ENCODE results near the gene RSBN1L.
"Not testable (repeated sequence)": the region's sequence is repeated elsewhere in the genome, so short reads cannot be mapped to it uniquely, and the experiment has no call there.

The RSBN1L gene

DNA sequence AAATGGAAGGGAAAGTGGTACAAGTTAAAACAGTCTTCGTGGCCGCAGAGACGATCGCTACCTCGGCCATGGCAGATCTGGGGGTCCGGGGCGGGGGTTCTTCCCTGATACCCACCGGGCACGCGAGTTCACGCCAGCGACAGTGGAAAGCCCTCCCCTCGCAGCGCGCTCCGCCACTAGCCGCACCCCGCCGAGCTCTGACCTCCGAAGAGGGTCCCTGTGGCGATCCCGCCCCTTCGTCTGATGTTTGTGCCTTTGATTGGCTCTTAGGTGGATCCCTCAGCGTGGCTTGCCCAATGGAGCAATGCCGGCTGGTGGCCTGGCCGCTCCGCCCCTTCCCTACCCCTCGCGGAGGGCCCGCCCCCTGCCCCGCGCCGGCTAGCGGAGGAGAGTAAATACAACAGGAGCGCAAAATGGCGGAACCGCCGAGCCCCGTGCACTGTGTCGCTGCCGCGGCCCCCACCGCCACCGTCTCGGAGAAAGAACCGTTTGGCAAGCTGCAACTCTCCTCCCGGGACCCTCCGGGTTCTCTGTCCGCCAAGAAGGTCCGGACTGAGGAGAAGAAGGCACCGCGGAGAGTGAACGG lies at the start of gene RSBN1L:
TSS of gene RSBN1L (plus strand) at position 403 of the 586 bp plus-strand sequence. CDS start at position 414, 11 bp downstream.
- DNase-seq: peak; percentile 93

DNA sequence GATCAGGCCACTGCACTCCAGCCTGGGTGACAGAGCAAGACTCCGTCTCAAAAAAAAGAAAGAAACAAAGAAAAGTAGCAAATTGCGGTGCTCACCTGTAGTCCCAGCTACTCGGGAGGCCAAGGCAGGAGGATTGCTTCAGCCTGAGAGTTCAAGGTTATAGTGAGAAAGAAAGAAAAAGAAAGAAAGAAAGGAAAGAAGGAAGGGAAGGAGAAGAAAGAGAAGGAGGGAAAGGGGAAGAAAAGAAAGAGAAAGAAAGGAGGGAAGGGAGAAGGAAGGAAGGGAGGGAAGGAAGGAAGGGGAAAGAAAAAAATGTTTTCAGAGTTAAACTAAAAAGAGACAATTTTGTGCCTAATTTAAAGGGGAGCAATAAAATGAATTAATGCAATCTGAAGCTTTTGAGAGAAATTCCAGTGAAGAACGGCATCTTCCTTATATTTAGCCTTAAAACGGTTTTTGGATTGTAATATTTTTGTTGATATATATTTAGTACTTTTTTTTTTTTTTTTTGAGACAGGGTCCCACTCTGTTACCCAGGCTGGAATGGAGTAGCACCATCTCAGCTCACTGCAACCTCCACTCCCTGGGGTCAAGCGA lies 47.4 kb upstream of the RSBN1L start:
- DNase-seq: no peak

- no peak for DNase-seq
Observed at GRCh38 chr7:77649716-77650349, 46.4 kb upstream of the RSBN1L start.

DNA sequence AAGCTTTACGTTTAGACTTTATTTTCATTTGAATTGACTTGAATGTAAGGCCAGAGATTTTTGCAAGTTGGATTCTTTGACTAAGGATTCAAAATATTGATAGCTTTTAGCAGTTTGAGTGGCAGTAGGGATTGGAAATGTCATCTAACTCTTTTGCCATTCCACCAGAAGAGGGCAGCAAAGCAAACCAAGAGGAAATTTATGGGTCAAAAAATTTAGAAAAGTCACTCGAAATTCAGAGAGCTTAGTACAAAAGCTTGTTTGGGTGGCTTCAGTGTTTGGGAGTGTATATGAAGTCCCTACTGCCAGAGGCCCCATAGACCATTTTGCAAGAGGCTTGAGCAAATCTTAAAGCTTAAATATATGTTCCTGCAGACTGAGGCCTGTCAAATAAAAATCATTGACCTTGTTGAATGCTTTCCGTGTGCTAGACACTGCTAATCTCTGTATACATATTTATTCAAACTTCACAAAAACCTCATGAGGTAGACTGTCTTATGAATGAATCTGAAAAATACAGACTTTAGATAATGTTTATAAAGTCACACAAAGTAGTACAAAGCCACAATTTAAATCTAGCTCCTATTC lies 44.6 kb upstream of the RSBN1L start:
- DNase-seq: no peak

GRCh38 chr7:77652826-77653225 lies 43.4 kb upstream of the RSBN1L start:
- not testable (repeated sequence) for DNase-seq

- no peak for DNase-seq
Observed at GRCh38 chr7:77653572-77653971, 42.7 kb upstream of the RSBN1L start.

- DNase-seq: no peak
Observed at GRCh38 chr7:77655356-77655755, 40.9 kb upstream of the RSBN1L start.

DNA sequence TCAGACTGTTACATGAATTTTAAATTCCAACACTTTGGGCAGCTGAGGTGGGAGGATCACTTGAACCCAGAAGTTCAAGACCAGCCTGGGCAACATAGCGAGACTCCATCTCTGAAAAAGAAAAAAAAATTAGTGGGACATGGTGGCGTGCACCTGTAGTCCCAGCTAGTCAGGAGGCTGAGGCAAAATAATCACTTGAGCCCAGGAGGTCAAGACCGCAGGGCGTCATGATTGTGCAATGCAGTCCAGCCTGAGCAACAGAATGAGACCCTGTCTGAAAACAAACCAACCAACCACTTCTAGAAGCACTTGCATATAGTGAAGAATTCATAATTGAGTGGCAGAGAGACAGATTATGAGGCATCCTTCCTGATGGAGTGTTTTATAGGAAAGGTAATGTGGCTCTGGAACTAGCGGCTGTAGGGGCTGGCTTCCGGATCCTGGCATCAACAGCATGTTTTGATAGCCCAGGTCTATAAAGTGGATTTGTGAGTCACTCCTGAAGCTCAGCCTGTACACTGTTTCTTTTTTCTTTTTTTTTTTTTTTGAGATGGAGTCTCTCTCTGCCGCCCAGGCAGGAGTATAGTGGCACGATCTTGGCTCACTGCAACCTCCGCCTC lies 40.3 kb upstream of the RSBN1L start:
- DNase-seq: no peak

DNA sequence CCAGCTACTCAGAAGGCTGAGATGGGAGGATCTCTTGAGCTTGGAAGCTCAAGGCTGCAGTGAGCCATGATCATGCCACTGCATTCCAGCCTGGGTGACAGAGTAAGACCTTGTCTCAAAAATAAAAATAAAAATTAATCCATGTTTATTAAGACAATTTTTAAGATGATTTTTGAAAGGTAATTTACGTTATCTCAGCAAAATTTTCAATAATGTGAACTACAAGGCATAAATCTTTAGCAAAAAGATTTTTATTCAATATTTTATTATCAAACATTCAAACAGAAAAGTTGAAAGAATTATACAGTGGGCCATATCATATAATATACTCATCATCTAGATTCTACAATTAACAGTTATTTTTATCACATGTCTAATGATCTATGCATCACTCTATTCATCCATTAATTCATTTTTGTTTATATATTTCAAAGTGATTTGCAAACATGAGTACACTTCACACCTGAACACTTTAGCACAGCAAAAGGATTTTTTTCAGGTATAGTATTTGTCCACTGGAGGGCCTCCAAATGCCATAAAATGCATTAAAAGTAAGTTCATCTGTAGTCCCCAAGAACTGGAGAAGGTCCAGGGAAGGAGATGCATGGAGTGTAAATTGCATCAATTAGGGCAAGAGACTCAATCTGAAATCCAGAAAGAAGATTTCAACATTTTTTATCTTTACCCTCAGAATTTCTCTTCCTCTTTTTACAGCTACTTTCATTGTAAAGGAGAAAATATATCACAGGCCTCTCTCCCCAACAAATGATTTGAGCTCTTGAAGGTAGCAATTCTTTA lies 38.6 kb upstream of the RSBN1L start:
- DNase-seq: no peak

GRCh38 chr7:77658928-77659327 lies 37.3 kb upstream of the RSBN1L start:
- DNase-seq: no peak

GRCh38 chr7:77661816-77662215 lies 34.4 kb upstream of the RSBN1L start:
- DNase-seq: no peak

DNA sequence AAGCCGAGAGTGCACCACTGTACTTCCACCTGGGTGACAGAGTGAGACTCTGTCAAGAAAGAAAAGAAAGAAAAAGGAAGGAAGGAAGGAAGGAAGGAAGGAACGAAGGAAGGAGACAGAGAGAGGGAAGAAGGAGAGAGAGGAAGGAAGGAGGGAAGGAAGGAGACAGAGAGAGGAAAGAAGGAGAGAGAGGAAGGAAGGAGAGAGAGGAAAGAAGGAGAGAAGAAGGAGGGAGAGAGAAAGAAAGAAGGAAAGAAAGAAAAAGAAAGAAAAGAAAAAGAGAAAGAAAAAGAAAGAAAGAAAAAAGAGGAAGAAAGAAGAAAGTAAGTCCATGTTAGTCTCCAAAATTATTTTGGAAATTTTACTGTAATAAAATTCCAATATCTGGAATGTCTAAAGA lies 33.4 kb upstream of the RSBN1L start:
- no peak for DNase-seq

DNA sequence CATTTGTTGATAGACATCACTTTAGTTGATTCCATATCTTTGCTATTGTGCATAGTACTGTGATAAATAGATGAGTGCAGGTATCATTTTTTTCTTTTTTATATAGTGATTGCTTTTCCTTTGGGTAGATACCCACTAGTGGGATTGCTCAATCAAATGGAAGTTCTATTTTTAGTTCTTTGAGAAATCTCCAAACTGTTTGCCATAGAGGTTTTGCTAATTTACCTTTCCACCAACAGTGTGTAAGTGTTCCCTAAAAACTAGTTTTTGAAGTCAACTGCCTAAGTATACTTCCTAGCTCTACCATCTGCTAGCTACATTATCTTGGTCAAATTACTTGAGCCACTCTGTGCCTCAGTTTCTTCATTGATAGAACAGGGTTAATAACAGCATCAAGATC lies 31.5 kb upstream of the RSBN1L start:
- no peak for DNase-seq

- DNase-seq: no peak
Observed at GRCh38 chr7:77665161-77665560, 31.1 kb upstream of the RSBN1L start.

DNA sequence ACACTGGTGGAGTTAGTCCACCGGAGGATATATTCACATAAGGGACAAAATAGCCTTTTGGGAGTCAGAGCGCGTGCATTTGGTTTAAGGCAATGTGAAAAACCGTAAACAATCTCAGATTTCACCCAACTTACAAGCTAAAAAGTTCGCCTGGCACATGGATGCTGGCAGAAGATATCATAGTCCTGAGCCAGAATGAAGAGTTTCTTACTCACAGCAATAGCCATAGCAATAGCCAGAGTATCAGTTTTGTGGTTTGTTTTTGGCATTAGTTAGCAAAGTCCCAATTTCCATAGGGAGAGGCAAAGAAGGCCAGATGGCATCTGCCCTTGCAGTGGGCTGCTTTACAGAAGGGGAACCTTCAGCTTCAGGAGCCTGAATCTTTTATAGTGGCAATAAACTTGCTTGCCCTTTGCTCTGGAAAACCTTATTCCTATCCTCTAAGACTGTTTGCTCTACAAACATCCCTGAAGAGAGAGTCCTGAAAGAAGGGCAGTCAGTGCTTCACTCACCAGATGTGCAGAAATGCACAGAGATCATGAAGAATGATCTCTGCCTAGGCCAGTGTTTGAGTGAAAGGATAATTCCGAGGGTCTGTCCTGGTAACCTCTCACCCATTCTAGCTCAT lies 28.7 kb upstream of the RSBN1L start:
- no peak for DNase-seq

GRCh38 chr7:77674878-77675277 lies 21.4 kb upstream of the RSBN1L start:
- no peak for DNase-seq

DNA sequence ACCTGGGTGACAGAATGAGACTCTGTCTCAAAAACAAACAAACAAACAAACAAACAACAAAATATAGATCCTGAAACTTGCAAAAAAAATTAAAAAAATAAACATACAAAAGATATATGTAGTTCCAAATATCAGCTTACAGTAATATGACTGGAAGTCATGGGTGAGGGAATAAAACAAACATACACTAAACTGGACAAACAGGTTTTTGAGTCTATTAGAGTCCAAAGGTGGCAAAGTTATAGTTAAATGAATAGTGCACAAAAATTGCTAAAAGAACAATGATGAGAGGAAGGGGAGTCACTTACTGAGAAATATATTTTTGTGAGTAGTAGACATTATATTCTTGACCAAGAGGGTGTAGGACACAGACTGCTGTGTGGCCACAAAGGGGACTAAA lies 16.7 kb upstream of the RSBN1L start:
- no peak for DNase-seq

- no peak for DNase-seq
Observed at GRCh38 chr7:77680266-77680665, 16.0 kb upstream of the RSBN1L start.

GRCh38 chr7:77684030-77684429 lies 12.2 kb upstream of the RSBN1L start:
- no peak for DNase-seq

GRCh38 chr7:77685233-77685632 lies 11.0 kb upstream of the RSBN1L start:
- no peak for DNase-seq

- no peak for DNase-seq
Observed at GRCh38 chr7:77687100-77687746, 9.0 kb upstream of the RSBN1L start.

DNA sequence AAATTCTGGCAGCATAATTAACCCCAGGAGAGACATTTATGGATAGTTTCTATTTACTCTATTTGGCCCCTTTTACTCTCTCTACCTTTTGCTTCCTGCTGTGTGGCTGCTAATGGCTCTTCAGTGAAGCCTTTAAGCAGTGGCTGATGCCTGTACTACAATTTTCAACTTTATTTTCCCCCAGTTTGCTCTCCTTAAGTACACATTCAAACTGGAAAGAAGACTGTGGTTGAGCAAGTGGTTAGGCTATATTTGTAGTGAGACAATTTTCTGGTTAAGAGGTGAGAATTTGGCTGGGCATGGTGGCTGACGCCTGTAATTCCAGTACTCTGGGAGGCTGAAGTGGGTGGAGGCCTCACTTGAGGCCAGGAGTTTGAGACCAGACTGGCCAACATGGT lies 8.5 kb upstream of the RSBN1L start:
- DNase-seq: no peak
